Stomach (tissue), 9 donors: ENCODE results near the gene VPS52. TPM values are rescaled to one million over a fixed set of nuclear protein-coding genes. Genes with fewer than 3 reads are reported as not detected.

Source experiments
- DNase-seq, 2 donors: peaks; one replicate each; pipeline versions ENCODE4 v3.0.0 to v3.0.0-alpha.2; 2013 to 2019
- H3K27ac ChIP-seq, 5 donors: fragments of 200-600 bp in 4 of 5; sonication (generic) in 4 of 5; one replicate each; pipeline ENCODE4 v1.5.1; 2013 to 2019; ENCODE audit warnings: mild to moderate bottlenecking in 1 of 5, moderate library complexity in 1 of 5
- H3K27me3 ChIP-seq, 3 donors: fragments of 200-600 bp; sonication (generic); one replicate each; pipeline ENCODE4 v1.5.1; 2017 to 2019; ENCODE audit warnings: mixed run types in 1 of 3
- H3K36me3 ChIP-seq, 4 donors: fragments of 200-600 bp; sonication (generic); 1 replicate in 3 of 4; 2 replicates in 1 of 4; pipeline ENCODE4 v1.5.1; 2016 to 2019
- H3K4me1 ChIP-seq, 4 donors: fragments of 200-600 bp; sonication (generic); one replicate each; pipeline ENCODE4 v1.5.1; 2016 to 2019
- H3K4me3 ChIP-seq, 4 donors: fragments of 200-600 bp; sonication (generic) in 3 of 4; one replicate each; pipeline ENCODE4 v1.5.1; 2016 to 2019; ENCODE audit warnings: mild to moderate bottlenecking in 1 of 4
- H3K9me3 ChIP-seq, 4 donors: fragments of 200-600 bp; sonication (generic); one replicate each; pipeline ENCODE4 v1.5.1; 2016 to 2019
- EP300 ChIP-seq: sonication (generic); formaldehyde crosslinking; IDR thresholded peaks from one replicate; pipeline ENCODE4 v1.6.1; 2017; ENCODE audit warnings: antibody characterized with exemption
- POLR2A ChIP-seq, 4 donors: fragments of 450-650 bp; IDR thresholded peaks; one replicate each; pipeline ENCODE4 v1.6.1; 2016; ENCODE audit warnings: antibody characterized with exemption in 4 of 4, control low read depth in 2 of 4, mild to moderate bottlenecking in 1 of 4, moderate library complexity in 1 of 4
- POLR2AphosphoS5 ChIP-seq, 3 donors: sonication (generic); formaldehyde crosslinking; IDR thresholded peaks; one replicate each; pipeline ENCODE4 v1.6.1; 2016; ENCODE audit warnings: antibody characterized with exemption in 3 of 3
- whole genome bisulfite sequencing, 5 donors: extraction: QIAGEN DNeasy Blood & Tissue Kit in 3 of 5; methylation state at CpG; one replicate each; pipeline versions ENCODE4 v1.1.5 to v1.1.7; 2013 to 2018; 5-methylcytosine and 5-hydroxymethylcytosine counted together
- intact Hi-C: fragments of 100-400 bp; cut with DNase I; formaldehyde crosslinking; loops from one replicate; pipeline ENCODE4 v1.15.1; 2023; ENCODE audit warnings: low total_unique reads
- polyA plus RNA-seq, 3 donors: library from polyadenylated mRNA; stranded (reverse); fragments of 200-250 nt; gene quantifications; one replicate each; pipeline ENCODE4 v1.2.3, GENCODE V29; 2013
- total RNA-seq, 5 donors: library from RNA; depleted of rRNA; stranded (reverse); fragments of >200 nt; gene quantifications; one replicate each; pipeline versions ENCODE4 v1.1.0 to v1.2.3, GENCODE V29; 2014 to 2016
- TF ChIP-seq, protein P1 (sequence below), 7 experiments: fragments of 450-650 bp in 4 of 7; fragments of 200-600 bp in 3 of 7; sonication (generic) in 3 of 7; IDR thresholded peaks; one replicate each; pipeline ENCODE4 v1.5.1; 2016 to 2019; ENCODE audit warnings: antibody characterized with exemption in 7 of 7, control low read depth in 2 of 7, mild to moderate bottlenecking in 1 of 7
- donor health status: healthy with polysubstance abuse.
- donor health status: Bipolar disorder and iron deficiency.
- donor health status: healthy.

VPS52 gene
- total and polyA plus RNA-seq, 8 donors = 22.6 to 89.3 (median 46.5) TPM

DNA sequence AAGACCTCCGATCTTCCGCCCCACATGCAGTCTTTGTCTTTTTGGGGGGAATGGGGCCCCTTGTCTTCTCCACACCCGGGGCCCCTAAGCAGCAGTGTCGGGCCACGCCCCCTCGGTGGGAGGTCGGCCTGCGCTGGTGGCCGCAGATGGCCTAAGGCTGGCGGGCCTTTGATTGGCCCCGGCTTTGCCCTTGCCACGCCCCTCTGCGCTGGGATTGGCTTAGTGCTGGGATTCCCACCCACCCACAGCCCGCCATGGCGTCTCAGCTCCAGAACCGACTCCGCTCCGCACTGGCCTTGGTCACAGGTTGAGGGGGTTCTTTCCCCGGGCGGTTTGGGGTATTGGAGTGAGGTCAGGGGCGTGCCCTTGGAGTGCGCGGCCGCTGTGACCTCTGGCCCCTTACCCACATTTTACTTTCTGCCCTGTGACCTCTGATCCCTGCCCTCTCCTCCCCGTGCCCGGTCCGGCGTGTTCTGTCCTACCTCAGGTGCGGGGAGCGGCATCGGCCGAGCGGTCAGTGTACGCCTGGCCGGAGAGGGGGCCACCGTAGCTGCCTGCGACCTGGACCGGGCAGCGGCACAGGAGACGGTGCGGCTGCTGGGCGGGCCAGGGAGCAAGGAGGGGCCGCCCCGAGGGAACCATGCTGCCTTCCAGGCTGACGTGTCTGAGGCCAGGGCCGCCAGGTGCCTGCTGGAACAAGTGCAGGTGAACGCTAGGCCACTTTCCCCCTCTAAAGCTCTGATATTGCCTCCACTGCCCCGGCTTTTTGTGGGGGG lies 67.1 kb downstream of the VPS52 start, which contains the start of gene HSD17B8:
Gene HSD17B8 (plus strand): TSS at position 241 of the 776 bp plus-strand sequence. CDS start 14 bp downstream, at position 255.
- intact Hi-C loops = no loop called here
- no peak for TF ChIP-seq POLR2A (IDR thresholded peaks at IDR 0.05)
- peak in 2 of 3 donors; percentile 71 to 85 for TF ChIP-seq POLR2AphosphoS5 (IDR thresholded peaks at IDR 0.05)
- Histone ChIP-seq H3K36me3 (peaks cover 17 to 27% (median 25%) of the 10 kb centered on the region in 4 donors), H3K4me3 (peak within 1 kb of the TSS; percentile 59 to 83 (median 72)), H3K27me3 (no peaks in the 10 kb centered on the region), H3K4me1 (peaks cover 46 to 72% (median 68%) of the 10 kb centered on the region in 4 donors), H3K9me3 (no peaks in the 10 kb centered on the region), H3K27ac (peak within 1 kb of the TSS; percentile 81 to 86 (median 83))
- 1 to 2% (median 1%) methylated on average over 44 to 48 of the region's 48 CpGs for WGBS, 5 donors
- peak; percentile 96 to 98 for DNase-seq

DNA sequence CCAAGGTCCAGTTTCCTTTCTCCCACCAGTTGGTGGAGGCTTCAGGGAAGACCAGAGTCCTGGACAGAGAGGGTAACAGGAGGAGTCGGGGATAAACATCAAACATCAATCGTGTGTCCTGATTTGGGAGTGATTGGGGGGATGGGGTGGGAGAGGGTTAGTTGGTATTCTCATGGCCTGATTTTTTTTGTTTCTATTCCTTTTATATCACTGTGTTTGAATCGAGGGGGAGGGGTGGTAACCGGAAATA lies 67.6 kb downstream of the VPS52 start:
- no peaks in the 10 kb centered on the region for H3K9me3 ChIP-seq
- peak overlapping the region; percentile 59 to 83 (median 72) for H3K4me3 ChIP-seq
- peaks cover 17 to 24% (median 22%) of the 10 kb centered on the region in 4 donors for H3K36me3 ChIP-seq
- H3K27me3 ChIP-seq = no peaks in the 10 kb centered on the region
- H3K4me1 ChIP-seq = peaks cover 50 to 74% (median 69%) of the 10 kb centered on the region in 4 donors
- TF ChIP-seq POLR2A (IDR thresholded peaks at IDR 0.05) (no peak), POLR2AphosphoS5 (IDR thresholded peaks at IDR 0.05) (no peak), EP300 (no peak)
- TF ChIP-seq, protein P1, sequence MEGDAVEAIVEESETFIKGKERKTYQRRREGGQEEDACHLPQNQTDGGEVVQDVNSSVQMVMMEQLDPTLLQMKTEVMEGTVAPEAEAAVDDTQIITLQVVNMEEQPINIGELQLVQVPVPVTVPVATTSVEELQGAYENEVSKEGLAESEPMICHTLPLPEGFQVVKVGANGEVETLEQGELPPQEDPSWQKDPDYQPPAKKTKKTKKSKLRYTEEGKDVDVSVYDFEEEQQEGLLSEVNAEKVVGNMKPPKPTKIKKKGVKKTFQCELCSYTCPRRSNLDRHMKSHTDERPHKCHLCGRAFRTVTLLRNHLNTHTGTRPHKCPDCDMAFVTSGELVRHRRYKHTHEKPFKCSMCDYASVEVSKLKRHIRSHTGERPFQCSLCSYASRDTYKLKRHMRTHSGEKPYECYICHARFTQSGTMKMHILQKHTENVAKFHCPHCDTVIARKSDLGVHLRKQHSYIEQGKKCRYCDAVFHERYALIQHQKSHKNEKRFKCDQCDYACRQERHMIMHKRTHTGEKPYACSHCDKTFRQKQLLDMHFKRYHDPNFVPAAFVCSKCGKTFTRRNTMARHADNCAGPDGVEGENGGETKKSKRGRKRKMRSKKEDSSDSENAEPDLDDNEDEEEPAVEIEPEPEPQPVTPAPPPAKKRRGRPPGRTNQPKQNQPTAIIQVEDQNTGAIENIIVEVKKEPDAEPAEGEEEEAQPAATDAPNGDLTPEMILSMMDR (IDR thresholded peaks at IDR 0.05) = no peak
- WGBS, 5 donors = 1 to 5% (median 3%) methylated on average over 4 of the region's 4 CpGs
- intact Hi-C loops = no loop called here
- H3K27ac ChIP-seq = peak overlapping the region in 3 of 5 donors; percentile 81 to 86 (median 81)
- no peak for DNase-seq

DNA sequence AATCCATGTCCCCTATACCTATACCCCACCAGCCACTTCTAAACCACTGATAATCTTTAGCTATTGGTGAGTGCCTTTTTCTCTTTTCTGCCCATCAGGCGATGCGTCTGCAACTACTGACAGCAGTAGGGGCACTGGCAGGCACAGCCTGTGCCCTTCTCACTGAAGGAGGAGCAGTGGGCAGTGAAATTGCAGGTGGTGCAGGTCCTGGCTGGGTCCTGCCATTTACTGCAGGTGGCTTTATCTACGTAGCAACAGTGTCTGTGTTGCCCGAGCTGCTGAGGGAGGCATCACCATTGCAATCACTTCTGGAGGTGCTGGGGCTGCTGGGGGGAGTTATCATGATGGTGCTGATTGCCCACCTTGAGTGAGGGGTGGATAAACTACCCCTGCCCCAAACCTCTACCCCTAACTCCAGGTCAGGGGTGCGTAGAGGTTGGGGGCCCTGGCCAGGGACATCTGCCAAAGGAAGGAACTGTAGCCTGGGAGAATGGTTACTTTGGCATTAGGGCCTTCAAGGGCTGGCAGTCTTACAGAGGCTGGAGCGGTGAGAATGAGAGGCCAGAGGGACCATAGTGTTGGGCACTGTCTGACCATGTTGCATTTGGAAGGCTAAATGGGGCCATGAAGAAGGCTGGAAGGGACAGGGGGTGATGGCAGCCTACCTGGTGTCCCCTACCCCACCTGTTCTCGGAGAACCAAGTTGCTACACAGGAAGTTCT lies 68.1 kb downstream of the VPS52 start:
- WGBS, 5 donors = 56 to 84% (median 67%) methylated on average over 7 of the region's 7 CpGs
- Histone ChIP-seq H3K4me3 (peak overlapping the region in 1 of 4 donors; percentile 74), H3K36me3 (peaks cover 17 to 24% (median 22%) of the 10 kb centered on the region in 4 donors), H3K4me1 (peaks cover 50 to 72% (median 69%) of the 10 kb centered on the region in 4 donors), H3K27ac (peak overlapping the region in 2 of 5 donors; percentile 81), H3K27me3 (no peaks in the 10 kb centered on the region), H3K9me3 (no peaks in the 10 kb centered on the region)
- peak in 1 of 2 donors; percentile 4 for DNase-seq
- intact Hi-C loops = no loop called here
- TF ChIP-seq POLR2AphosphoS5 (IDR thresholded peaks at IDR 0.05) = no peak
- TF ChIP-seq, protein P1 (IDR thresholded peaks at IDR 0.05) = no peak

DNA sequence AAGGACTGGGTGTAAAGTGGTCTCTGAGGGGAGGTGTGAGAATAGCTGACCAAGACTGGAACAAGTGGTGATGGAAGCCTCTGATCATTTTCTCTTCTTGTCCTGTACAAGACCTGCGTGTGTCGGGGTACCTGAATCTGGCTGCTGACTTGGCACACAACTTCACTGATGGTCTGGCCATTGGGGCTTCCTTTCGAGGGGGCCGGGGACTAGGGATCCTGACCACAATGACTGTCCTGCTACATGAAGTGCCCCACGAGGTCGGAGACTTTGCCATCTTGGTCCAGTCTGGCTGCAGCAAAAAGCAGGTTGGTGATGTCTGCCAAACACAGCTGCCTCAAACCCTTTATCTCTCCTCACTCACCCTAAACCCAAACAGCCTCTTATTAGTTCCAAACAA lies 68.9 kb downstream of the VPS52 start:
- intact Hi-C loops = no loop called here
- no peak for TF ChIP-seq POLR2AphosphoS5 (IDR thresholded peaks at IDR 0.05)
- no peak for TF ChIP-seq POLR2A (IDR thresholded peaks at IDR 0.05)
- TF ChIP-seq EP300 = no peak
- Histone ChIP-seq H3K9me3 (no peaks in the 10 kb centered on the region), H3K27ac (no peak overlapping the region), H3K4me3 (peak overlapping the region in 2 of 4 donors; percentile 91 to 94), H3K27me3 (no peaks in the 10 kb centered on the region), H3K36me3 (peaks cover 17 to 27% (median 23%) of the 10 kb centered on the region in 4 donors), H3K4me1 (peaks cover 57 to 80% (median 77%) of the 10 kb centered on the region in 4 donors)
- WGBS, 5 donors = 60 to 86% (median 72%) methylated on average over 5 to 6 of the region's 6 CpGs
- DNase-seq = peak in 1 of 2 donors; percentile 1

DNA sequence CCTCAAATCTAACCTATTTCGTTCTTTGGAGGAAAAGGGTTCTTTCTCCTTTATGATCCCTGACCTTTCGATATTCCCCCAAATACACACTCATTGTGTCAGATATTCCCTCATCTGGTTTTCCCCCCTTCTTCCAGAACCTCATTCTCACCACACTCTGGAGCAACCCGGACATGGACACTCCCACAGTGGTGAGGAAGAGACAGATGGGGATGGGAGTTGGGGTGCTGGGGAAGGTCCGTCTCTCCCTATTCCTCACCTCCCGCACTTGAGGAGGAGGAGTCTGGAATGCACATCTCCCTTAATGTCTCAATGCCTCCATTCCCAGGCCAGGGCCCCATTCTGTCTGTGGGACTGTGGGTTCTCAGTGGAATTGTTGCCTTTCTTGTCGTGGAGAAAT lies 69.7 kb downstream of the VPS52 start:
- Histone ChIP-seq H3K4me3 (peak overlapping the region; percentile 77 to 94 (median 86)), H3K27ac (peak overlapping the region in 4 of 5 donors; percentile 95 to 98 (median 98)), H3K4me1 (peaks cover 60 to 80% (median 77%) of the 10 kb centered on the region in 4 donors)

More for the DNA sequence above, 69.7 kb downstream of the VPS52 start:
- Histone ChIP-seq H3K9me3 (no peaks in the 10 kb centered on the region), H3K36me3 (peaks cover 22 to 36% (median 30%) of the 10 kb centered on the region in 4 donors), H3K27me3 (no peaks in the 10 kb centered on the region)
- whole genome bisulfite sequencing, 5 donors = 46 to 73% (median 51%) methylated on average over 6 of the region's 6 CpGs
- TF ChIP-seq, protein P1 (IDR thresholded peaks at IDR 0.05) = no peak
- TF ChIP-seq POLR2AphosphoS5 (IDR thresholded peaks at IDR 0.05) (no peak), EP300 (no peak), POLR2A (IDR thresholded peaks at IDR 0.05) (no peak)
- intact Hi-C loops = no loop called here
- no peak for DNase-seq
